HG03095 (cell line): Measurements from ENCODE around the gene FNBP1.

Source experiments
- ATAC-seq: cut with Tn5 transposase; IDR thresholded peaks from one replicate; pipeline ENCODE4 v1.9.1; 2021; ENCODE audit warnings: moderate library complexity; ENCODE audit not compliant: unreplicated experiment

Gene FNBP1

GRCh38 chr9:130042885-130043653 is at the start of gene FNBP1:
Gene FNBP1 (minus strand): TSS chr9:130043189. CDS start chr9:130042975, 214 bp downstream.
- ATAC-seq, result no peak

- ATAC-seq, result no peak
Measured at GRCh38 chr9:130090915-130091314, 47.9 kb upstream of the FNBP1 start.

DNA sequence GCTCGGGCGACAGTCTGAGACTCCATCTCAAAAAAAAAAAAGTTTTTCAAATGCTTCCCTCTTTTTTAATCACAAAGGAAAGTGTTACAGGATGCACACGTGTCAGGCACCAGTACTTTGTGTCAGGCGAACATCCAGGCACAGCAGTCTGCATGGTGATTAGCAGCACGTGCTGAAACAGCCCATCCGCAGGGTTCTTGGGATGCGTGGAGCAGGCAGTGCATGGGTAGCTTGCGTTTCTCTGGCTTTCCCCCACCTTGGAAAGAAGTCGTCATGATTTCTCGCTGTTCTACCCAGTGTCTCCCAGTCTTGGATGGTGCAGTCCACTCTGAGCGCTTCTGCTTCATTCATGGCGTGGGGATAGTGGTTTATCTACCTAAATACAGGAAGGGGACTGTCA is 46.2 kb upstream of the FNBP1 start:
- no peak for ATAC-seq

DNA sequence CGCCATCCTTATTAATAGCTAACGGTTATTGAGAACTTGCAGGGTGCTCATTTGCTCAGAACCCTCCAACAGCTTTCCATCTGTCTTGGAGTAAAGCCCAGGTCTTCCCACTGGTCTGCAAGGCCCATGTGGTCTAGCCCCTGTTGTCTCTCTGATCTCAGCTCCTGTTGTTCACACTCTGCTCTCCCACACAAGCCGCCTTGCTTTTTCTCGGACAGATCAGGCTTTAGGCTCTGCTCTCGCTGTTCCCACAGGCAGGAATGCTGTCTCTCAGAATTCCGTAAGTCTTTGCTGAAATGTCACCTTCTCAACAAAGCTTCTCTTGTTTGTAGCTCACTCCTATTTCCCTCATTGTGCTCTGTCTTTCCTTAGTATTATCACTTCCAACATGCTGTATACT is 45.1 kb upstream of the FNBP1 start:
- ATAC-seq, result no peak

- no peak for ATAC-seq
Measured at GRCh38 chr9:130084337-130084736, 41.3 kb upstream of the FNBP1 start.

GRCh38 chr9:130078547-130078946 is 35.6 kb upstream of the FNBP1 start:
- ATAC-seq, result no peak

GRCh38 chr9:130073373-130073772 is 30.4 kb upstream of the FNBP1 start:
- no peak for ATAC-seq

DNA sequence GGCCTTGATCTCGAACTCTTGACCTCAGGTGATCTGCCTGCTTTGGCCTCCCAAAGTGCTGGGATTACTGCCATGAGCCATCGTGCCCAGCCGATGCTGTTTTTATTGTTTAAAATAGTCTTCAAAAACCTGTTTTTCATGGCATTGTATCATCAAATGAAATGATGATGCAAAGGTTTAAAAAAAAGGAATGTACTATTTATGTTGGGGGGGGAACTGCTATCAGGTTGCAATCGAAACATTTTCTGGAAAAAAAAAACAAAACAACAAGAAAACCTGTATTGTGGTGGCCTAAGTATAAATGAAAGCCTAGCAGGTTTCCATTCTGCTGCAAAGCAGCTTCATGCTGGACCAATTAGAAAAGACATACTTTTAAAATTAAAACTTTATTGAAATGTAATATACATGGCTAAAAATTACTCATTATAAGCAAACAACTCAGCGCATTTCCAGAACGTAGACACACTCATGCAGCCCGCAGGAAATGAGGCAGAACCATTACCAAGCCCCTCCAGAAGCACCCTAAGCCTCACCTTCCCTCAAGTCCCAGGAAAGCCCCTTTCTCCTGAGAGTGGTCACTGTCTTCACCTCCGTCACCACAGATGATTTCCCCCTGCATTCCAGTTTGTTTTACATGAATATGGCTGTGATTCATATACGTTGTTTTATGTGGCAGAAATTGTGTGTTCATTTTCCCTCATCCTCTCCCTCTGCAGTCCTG is 29.7 kb upstream of the FNBP1 start:
- ATAC-seq, result no peak

- no peak for ATAC-seq
Measured at GRCh38 chr9:130069048-130069447, 26.1 kb upstream of the FNBP1 start.

DNA sequence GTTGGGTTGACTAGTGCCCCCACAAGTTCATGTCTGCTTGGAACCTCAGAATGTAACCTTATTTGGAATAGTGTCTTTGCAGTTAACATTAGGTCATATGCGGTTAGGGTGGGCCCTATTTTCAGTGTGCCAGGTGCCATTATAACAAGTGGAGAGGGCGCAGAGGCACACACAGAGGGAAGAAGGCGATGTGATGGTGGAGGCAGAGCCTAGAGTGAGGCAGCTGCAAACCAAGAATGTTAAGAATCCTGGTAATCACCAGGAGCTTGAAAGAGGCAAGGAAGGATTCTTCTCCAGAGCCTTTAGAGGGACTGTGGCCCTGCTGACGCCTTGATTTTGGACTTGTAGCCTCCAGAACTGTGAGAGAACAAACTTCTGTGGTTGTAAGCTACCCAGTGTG is 21.6 kb upstream of the FNBP1 start:
- no peak for ATAC-seq

- ATAC-seq, result no peak
Measured at GRCh38 chr9:130062750-130063149, 19.8 kb upstream of the FNBP1 start.

DNA sequence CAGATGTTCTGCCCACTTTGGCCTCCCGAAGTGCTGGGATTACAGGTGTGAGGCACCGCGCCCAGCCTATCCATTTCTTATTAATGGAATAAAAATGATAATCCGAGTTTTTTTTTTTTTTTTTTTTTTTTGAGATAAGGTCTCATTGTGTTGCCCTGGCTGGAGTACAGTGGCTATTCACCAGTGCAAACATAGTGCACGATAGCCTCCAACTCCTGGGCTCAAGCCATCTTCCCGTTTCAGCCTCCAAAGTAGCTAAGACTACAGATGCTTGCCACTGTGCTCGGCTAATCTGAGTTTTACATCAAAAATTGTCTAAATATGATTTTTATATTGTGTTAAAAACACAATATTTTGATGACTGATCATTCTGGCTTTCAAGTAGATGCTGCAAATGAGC is 17.3 kb upstream of the FNBP1 start:
- ATAC-seq, result no peak

DNA sequence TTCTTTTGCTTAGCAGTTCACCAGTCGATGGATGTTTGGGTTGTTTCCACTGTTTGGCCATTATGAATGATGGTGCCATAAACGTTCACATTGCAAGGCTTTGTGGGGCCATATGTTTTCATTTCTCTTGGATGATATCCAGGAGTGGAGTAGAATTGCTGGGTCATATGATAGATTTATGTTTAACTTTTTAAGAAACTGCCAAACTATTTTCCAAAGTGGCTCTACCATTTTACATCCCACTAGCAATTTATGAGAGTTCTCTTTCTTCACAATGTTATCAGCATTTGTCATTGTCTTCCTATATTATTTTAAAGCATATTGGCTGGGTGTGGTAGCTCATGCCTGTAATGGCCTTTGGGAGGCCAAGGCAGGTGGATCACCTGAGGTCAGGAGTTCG is 15.9 kb upstream of the FNBP1 start:
- ATAC-seq, result no peak

DNA sequence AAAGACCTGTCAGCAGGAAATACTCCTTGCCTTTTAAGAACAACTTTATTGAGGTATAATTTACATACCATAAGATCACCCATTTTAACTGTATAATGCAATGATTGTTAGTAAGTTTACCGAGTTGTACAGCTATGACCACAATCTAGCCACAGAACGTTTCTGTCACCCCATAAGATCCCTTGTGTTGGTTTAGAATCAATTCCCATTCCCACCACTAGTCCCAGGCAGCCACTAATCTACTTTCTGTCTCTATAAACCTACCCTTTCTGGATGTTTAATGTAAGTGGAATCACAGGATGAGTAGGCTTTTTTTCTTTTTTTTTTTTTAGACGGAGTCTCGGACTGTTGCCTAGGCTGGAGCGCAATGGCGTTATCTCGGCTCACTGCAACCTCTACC is 15.2 kb upstream of the FNBP1 start:
- ATAC-seq, result no peak

- no peak for ATAC-seq
Measured at GRCh38 chr9:130054820-130055219, 11.8 kb upstream of the FNBP1 start.

- no peak for ATAC-seq
Measured at GRCh38 chr9:130054325-130054786, 11.4 kb upstream of the FNBP1 start.

GRCh38 chr9:130053504-130054324 is 10.7 kb upstream of the FNBP1 start, which contains the start of gene GPR107:
Gene GPR107 (plus strand): TSS chr9:130053906. CDS start chr9:130053933, 27 bp downstream.
- peak; percentile 71 for ATAC-seq

DNA sequence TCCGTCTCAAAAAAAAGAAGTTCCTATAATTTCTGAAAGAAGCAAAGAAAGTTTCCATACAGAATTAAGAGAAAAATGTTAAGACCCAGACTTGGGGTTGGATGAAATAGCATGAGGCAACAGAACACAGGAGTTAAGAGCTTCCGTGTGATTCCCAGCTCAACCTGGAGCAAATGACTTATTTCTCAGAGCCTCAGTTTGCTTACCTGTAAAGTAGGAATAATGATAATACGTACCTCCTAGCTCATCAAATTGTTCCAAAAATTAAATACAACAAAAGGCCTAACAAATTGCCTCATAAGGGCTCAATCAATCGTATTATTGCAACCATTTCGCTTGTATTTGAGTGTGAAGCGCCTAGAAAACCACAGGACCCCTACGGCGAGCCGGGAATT is 10.1 kb upstream of the FNBP1 start:
- ATAC-seq, result no peak

DNA sequence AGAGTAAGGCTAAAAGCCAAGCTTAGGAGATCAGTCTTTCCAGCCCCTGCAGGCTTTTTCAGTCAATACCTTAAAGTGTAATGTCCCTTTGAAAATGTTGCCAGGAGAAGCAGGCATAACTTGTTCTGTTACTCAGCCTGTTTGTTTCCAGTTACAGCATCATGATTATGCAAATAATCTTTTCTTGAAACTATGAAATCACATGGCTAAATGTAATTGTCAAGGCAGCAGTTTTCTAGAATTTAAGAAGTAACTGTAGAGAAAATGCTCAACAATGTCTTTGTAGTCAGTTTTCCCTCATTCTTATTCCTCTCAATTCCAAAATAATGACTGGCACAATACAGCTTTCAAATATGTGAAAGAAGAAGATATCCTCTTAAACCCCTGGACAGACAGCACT is 8.9 kb upstream of the FNBP1 start:
- no peak for ATAC-seq

DNA sequence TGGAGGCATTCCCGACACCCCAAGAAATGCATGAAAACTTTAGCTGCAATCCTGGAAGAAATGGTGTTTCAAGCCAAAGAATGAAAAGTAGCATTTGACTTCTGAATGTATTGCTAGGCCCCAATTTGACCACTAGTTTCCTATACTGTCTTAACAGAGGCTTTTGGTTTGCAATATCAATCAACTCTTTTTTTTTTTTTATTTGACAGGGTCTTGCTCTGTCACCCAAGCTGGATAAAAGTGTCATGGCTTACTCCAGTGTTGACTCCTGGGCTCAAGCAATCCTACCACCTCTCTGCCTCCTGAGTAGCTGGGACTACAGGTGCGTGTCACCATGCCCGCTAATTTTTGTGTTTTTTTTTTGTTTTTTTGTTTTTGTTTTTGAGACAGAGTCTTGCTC is 7.5 kb upstream of the FNBP1 start:
- ATAC-seq, result no peak

DNA sequence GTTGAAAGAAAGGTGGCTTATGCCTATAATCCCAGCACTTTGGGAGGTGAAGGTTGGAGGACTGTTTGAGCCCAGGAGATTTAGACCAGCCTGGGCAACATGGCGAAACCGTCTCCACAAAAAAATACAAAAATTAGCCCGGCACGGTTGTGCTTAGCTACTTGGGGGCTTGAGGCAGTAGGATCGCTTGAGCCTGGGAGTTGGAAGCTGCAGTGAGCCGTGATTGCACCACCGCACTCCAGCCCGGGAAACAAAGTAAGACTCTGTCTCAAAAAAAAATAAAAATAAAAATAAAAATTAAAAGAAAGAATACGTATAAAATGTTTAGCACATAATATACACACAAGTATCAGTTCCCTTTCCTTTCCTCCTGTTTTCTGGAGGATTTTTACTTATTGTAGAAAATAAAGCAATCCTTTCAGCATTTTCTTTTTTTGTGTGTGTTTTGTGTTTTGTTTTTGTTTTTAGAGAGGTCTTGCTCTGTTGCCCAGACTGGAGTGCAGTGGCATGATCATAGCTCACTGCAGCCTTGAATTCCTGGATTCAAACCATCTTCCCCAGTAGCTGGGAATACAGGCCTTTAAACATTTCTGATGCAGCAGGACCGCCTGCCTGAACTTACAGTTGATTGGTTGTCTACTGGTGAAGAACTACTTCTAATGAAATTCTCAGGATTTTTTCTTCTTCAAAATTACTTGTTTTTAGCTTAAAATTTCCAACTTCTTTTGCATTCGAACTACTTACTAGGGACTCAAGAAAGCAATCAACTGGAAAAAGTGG is 6.6 kb upstream of the FNBP1 start:
- no peak for ATAC-seq
